Fibroblast of skin of right quadriceps (primary cell): ENCODE measurements around the gene MUC12.
A peak's percentile ranks its signal among the peaks of the same experiment; 100 is the strongest.
"Not testable (repeated sequence)": the region's sequence is repeated elsewhere in the genome, so short reads cannot be mapped to it uniquely, and the experiment has no call there.

Source experiments
- DNase-seq: peaks from one replicate; pipeline ENCODE4 v3.0.0-alpha.2; 2013

Gene MUC12

DNA sequence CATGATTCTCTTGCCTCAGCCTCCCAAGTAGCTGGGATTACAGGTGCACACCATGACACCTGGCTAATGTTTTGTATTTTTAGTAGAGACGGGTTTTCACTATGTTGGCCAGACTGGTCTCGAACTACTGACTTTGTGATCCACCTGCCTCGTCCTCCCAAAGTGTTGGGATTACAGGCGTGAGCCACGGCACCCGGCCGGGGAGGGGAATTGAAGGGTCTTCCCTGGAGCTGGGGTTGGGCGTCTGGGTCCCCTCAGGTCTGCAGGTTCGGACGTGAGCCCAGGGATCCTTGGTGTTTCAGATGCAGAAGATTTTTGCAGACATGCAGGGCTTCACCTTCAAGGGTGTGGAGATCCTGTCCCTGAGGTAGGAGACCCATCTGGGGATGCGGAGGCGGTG lies 6.0 kb upstream of the MUC12 start:
- DNase-seq = no peak

DNA sequence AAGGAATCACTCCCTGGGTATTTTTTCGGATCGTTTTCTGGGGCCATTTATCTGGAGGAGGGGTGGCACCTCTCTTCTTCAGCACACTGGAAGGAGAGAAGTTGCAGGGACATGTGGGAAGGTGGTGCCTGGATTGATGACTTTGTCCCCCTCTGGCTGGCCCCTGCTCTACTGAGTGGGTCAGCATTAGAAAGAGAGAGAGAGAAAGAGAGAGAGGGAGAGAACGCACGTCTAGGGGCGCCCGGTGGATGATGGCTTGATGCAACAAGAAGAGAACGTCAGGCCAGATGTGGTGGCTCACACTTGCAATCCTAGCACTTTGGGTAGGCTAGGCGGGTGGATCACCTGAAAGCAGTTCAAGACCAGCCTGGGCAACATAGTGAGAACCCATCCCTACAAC lies 5.5 kb upstream of the MUC12 start:
- no peak for DNase-seq

DNA sequence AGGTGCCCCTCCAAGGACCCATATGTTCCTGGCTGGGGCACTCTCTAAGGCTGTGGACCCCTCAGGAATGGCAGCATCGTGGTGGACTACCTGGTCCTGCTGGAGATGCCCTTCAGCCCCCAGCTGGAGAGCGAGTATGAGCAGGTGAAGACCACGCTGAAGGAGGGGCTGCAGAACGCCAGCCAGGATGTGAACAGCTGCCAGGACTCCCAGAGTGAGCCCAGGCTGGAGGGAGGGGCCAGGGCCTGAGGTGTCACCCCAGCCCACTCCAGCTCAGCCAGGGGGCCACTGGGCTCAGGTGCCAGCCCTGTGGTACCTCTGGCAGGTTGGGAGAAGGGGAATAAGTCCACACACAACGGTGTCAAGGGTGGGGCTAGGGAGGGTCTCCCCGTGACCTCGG lies 4.7 kb upstream of the MUC12 start:
- DNase-seq = no peak

DNA sequence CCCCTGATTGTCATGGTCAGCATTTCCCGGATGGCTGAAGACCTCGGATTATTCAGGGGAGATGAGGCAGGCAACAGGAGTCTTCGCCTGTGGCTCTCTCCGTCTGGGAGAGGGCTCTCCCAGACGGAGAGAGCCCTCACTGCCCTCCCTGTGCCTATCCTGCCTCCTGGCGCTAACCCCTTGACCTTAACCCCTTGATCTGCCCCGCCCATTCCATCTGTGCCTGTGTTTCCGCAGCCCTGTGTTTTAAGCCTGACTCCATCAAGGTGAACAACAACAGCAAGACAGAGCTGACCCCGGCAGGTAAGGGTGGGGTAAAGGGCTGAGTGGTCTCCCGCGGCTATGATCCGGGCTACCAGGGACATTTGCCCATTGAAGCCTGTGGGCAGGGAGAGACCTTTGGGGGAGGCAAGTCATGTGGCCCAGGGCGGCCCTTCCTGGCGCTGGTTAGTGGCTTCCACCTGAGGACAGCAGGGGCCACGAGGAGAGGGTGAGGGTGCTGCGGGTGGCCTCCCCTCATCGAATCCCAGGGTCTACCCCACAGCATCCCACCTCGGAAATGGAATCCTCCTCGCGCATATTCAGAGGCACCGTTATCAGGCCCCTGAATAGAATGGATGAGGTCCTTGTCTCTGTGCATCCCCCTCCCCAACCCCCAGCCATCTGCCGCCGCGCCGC lies 4.2 kb upstream of the MUC12 start:
- DNase-seq = no peak

DNA sequence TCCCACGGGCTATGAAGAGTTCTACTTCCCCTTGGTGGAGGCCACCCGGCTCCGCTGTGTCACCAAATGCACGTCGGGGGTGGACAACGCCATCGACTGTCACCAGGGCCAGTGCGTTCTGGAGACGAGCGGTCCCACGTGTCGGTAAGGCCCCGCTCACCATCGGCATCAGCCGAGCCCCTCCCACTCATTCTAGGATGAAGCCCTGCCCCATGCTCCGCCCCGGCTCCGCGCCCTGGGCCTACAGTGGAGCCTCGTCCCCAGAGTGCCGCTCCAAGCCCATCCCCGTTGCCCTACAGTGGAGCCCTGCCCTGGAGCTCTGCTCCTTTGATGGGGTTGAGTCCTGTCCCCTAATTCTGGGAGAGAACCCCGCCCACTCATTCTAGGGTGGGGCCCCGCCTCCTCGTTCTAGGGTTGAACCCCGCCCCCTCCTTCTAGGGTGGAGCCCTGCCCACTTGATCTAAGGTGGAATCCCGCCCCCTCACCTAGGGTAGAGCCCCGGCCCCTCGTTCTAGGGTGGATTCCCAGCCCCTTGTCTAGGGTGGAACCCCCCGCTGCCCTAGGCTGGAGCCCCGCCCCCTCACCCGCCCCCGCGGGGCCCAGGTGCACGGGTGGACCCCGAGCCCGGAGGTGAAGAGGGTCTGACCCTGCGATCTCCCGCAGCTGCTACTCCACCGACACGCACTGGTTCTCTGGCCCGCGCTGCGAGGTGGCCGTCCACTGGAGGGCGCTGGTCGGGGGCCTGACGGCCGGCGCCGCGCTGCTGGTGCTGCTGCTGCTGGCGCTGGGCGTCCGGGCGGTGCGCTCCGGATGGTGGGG lies 3.4 kb upstream of the MUC12 start:
- DNase-seq = peak; percentile 26

DNA sequence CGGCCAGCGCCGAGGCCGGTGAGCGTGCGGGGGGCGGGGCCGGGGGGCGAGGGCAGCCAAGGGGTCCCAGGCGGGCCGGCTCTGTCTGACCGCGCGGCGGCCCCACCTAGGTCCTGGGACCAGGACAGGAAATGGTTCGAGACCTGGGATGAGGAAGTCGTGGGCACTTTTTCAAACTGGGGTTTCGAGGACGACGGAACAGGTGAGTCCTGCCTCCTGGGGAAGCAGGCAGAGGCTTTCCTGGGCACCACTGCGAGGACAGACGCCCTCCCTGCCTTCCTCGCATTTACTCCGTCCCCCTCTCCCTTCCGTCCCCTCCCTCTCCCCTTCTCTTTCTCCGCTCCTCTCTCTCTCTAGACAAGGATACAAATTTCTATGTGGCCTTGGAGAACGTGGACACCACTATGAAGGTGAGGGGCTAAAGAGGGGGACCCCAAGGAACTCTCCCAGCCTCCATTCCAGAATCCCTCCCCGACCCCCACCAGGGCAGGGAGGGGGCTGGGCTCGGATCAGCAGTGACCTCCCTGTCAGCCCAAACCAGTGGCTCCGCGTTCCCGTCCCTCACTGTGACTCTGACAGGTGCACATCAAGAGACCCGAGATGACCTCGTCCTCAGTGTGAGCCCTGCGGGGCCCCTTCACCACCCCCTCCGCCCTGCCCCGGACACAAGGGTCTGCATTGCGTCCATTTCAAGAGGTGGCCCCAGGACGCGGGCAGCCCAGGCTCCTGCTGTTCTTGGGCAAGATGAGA lies 2.6 kb upstream of the MUC12 start:
- no peak for DNase-seq

DNA sequence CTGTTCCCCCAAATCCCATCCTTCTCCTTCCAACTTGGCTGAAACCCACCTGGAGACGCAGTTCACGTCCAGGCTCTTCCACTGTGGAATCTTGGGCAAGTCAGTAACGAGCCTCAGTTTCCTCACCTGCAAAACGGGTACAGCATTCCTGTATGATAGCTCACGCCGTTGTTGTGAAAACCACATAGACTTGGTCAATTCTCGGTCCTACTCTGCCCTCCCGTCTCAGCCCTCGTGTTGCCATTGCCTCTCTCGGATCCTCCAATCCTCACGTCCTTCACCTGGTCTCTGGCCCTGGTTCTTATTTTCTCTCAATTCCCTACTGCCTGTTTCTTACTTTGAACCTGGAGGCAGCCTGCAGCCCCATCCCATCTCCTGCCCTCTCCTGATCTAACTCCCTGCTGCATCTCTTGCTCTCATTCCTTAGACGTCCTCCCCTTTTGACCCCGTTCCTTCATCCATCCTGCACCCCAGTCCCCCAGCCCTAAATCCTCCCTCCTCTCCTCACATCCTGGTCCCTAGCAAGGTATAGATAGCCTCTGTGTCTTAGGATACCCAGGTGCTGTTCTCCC lies 2.0 kb upstream of the MUC12 start:
- DNase-seq = no peak

DNA sequence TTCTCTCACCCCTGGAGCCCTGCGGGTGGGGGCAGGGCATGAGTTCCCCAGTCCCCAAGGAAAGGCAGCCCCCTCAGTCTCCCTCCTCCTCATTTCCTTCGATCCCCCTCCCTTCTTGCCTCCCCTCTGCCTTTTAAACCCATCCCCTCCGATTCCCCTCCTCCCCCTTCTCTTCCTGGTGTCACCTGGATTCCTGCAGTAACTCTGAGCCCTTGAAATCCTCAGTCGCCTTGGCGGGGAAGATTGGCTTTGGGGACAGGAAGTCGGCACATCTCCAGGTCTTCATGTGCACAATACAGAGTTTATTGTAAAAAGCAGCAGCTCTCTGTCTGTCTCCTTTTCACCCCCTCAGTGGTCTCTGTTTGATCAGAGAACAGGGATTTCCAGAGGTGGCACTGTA lies 1.3 kb upstream of the MUC12 start:
- no peak for DNase-seq

DNA sequence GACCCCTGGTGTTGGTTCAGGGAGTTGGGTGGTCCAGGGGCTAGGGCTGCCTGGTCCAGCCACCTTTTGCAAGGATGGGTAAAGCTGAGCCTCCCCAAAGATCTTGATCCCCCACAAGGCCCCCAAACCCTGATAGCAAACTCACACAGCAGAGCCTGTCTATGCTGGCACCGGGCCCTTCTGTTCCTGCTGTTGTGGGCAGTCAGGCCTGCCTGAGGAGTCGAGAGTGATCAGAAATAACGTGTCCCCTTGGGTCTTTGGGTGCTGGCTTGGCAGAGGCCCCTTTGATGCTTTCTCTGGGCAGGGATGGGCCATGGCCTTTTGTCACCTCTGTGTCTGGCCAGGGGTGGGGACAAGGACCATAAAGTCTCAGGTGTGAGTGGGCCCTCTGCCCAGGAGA lies 715 bp upstream of the MUC12 start:
- DNase-seq = no peak

DNA sequence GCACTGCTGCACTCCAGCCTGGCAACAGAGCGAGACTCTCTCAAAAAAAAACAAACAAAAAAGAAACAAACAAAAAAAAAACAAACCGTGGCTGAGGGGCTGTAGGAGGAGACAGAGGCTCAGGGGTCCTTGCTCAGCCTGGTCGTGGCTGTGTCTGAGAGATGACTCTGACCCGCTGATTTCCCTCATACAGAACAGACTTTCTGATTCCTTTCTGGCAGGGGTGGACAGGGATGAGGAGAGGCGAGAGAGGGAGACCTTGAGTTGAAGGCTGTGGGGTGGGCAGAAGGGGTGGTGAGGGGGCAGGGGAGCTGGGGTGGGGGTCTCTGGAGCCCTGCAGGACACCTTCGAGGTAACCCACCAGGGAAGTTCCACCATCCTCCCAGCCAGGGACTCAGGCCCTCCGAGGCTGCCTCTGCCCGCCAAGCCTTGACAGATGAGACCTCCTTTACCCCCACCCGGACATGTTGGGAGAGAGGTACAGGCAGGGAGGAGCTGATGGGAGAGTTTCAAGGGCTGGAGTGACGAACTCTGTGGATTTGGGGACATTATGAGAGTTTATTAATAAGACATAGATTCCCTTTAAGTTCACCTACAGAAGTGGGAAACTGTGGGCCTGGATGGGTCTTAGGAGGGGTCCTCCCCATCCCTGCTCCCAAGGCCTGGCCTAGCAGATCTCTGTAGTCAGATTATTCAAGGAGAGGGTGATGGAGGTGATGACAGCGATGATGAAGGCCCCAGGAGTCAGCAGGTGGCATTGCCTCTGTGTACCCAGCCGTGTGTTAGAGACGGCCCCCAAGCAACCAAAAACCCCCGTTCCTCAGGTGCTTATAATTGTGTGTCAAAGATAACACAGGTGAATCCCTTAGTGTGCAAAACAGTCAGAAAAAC lies 2.0 kb downstream of the MUC12 start:
- DNase-seq = no peak

DNA sequence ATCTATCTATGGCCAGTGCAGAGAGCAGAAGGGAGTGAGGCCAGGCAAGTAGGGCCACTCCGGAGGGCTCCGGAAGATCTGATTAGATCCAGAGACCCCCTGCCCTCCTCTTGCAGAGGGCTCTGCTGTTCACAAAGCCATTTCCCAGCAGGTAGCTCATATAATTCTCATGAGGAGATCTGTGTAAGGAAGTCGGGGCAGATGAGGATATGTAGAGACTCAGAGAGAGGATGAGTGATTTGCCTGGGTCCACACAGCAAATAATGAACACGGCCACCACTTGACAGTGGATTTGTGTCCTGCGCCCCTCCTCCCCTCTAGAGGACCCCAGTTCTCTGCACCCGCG lies 2.6 kb downstream of the MUC12 start:
- no peak for DNase-seq

DNA sequence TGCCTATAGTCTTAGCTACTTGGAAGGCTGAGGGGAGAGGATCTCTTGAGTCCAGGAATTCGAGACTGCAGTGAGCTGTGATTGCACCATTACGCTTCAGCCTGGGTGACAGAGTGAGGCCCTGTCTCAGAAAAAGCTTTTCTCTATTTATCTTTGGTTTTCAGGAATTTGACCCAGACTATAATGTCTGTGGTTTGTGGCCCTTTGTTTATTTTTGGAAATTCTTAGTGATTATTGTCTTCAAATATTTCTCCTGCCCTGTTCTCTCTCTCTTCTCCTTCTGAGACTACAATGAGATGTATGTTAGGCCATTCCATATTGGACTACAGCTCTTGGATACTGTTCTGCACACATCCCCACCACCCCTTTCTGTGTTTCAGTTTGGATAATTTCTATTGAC lies 4.7 kb downstream of the MUC12 start:
- no peak for DNase-seq

DNA sequence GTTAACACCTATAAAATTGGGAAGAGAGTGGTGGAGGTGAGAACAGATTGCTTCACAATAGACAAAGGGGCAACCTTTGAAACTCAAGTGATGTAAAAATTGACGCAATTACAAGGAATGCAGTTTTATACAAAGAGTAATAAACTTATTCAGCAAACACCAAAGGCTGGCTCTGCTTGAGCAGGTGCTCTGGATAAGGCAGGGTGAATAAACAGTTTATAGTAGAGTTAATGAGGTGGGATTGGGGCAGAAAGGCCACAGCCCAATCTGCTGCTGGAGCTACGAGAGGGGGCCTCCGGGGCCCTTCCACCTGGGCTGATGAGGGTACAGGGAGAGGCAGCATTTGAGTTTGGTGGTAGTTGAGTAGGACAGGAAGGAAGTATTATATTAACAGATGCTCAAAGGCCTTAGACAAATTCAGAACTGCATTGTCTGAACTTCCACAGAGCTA lies 6.0 kb downstream of the MUC12 start:
- no peak for DNase-seq

DNA sequence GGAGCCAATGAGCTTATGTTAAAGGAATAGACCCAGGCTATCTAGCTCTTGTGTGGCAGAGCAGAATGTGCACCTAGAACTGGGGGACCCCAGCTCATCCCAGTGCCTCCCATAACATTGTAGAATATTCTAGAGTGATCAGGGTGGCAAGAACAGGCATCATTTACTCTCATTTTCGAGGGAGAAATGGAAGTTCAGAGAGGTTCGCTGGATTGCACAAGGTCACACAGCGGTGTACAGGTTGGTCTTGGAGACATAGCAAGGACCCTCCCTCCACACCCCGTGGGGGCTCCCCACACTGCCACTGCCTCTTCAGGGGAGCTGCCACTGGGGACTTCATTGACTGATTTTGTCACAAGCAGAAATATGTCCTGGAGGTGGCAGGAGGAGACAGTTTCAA lies 8.9 kb downstream of the MUC12 start:
- DNase-seq = no peak

DNA sequence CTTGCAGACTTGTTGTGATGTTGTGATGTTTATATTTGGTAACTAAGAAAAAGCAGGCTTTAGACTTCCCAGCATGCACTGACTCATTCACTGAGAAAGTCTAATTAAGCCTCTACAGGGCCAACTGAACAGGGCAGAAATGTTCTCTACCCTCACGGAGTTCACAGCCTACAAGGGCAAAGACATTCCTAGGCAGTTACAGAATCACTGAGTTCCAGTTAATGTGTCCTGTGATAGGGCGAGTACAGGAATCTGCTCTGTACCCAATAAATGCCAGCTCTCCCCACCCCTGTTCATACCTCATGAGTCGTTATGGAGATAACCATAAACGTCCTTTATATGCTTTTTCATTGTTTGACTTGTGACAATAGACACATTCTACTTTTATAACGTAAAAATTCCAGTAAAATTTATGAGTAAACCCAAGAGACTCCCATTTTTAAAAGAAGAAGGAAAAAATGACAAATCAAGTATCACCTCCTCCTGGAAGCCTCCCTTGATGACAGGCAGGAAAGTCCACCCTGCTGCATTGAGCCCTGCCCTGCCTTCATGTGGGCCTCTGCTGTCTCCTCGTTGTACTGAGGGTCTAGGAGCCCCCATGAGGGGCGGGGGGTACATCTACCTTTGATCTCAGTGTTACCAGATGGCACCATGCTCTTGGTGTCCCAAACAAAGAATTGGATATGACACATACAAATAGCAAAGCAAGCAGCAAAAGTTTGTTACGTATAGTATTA lies 14.3 kb downstream of the MUC12 start:
- peak; percentile 24 for DNase-seq

DNA sequence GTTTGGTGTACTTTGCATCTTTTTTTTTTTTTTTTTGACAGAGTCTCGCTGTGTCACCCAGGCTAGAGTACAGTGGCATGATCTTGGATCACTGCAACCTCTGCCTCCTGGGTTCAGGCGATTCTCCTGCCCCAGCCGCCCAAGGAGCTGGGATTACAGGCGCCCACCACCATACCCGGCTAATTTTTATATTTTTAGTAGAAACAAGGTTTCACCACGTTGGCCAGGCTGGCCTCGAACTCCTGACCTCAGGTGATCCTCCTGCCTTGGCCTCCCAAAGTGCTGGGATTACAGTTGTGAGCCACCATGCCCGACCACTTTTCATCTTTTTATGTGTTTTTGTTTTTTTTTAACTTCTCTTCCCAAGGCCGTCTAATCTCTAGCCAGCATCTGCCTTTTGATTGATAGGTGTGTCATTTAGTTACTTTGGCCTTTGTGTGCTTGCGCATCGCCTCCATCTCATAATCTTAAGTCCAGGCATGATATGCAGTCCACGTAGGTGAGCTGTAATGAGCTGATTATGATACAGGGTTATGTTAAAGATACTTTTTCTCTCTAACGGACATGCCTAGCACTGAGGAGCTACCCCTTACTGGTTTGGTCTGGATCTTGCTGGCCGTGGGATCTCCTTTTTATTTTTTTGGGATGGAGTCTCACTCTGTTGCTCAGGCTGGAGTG lies 15.0 kb downstream of the MUC12 start:
- DNase-seq = not testable (repeated sequence)

DNA sequence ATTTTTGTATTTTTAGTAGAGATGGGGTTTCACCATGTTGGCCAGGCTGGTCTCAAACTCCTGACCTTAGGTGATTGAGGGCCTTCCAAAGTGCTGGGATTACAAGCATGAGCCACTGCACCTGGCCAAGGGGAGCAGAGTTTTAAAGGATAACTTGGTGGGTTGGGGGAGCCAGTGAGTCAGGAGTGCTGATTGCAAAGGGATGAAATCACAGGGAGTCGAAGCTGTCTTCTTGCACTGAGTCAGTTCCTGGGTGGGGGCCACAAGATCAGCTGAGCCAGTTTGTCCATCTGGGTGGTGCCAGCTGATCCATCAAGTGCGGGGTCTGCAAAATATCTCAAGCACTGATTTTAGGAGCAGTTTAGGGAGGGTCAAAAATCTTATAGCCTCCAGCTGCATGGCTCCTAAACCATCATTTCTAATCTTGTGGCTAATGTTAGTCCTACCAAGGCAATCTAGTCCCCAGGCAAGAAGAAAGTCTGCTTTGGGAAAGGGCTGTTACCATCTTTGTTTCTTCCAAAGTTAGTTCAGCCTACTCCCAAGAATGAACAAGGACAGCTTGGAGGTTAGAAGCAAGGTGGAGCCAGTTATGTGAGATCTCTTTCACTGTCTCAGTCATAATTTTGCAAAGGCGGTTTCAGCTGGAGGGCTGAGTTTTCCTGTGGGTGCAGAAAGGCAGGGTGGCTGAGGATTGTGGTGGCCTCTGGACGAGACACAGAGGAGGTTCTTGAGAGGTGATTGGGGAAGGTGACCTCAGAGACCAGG lies 15.8 kb downstream of the MUC12 start:
- DNase-seq = not testable (repeated sequence)

DNA sequence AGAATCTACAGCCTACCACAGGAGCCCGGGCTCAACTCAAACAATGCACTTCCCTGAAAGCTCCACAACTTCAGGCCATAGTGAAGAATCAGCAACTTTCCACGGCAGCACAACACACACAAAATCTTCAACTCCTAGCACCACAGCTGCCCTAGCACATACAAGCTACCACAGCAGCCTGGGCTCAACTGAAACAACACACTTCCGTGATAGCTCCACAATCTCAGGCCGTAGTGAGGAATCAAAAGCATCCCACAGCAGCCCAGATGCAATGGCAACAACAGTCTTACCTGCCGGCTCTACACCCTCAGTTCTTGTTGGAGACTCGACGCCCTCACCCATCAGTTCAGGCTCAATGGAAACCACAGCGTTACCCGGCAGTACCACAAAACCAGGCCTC lies 22.3 kb downstream of the MUC12 start:
- no peak for DNase-seq

DNA sequence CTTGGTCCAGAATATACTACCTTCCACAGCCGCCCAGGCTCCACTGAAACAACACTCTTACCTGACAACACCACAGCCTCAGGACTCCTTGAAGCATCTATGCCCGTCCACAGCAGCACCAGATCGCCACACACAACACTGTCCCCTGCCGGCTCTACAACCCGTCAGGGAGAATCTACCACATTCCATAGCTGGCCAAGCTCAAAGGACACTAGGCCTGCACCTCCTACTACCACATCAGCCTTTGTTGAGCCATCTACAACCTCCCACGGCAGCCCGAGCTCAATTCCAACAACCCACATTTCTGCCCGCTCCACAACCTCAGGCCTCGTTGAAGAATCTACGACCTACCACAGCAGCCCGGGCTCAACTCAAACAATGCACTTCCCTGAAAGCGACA lies 22.9 kb downstream of the MUC12 start:
- DNase-seq = not testable (repeated sequence)

DNA sequence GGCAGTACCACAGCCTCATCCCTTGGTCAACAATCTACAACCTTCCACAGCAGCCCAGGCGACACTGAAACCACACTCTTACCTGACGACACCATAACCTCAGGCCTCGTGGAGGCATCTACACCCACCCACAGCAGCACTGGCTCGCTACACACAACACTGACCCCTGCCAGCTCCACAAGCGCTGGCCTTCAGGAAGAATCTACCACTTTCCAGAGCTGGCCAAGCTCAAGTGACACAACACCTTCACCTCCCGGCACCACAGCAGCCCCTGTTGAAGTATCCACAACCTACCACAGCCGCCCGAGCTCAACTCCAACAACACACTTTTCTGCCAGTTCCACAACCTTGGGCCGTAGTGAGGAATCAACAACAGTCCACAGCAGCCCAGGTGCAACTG lies 25.3 kb downstream of the MUC12 start:
- DNase-seq = not testable (repeated sequence)
